Mesendoderm (in vitro differentiated cells): ENCODE data around the gene SRR.
A peak's percentile ranks its signal among the peaks of the same experiment; 100 is the strongest.

Experiments
- DNase-seq: peaks from one replicate; pipeline ENCODE4 v3.0.0; 2013
- H2AK5ac ChIP-seq: 2 replicates; pipeline ENCODE4 v1.6.1; 2013; ENCODE audit warnings: low read length, inconsistent platforms
- H2BK120ac ChIP-seq: 2 replicates; pipeline ENCODE4 v1.6.1; 2013; ENCODE audit warnings: low read depth, mild to moderate bottlenecking, low read length, moderate library complexity, mixed read lengths
- H2BK15ac ChIP-seq: replicated peaks from 2 replicates; pipeline ENCODE4 v1.6.1; 2013; ENCODE audit warnings: low read depth, mild to moderate bottlenecking, moderate library complexity
- H2BK5ac ChIP-seq: 2 replicates; pipeline ENCODE4 v1.6.1; 2013; ENCODE audit warnings: low read length, inconsistent platforms
- H3K18ac ChIP-seq: 2 replicates; pipeline ENCODE4 v1.6.1; 2013; ENCODE audit warnings: mild to moderate bottlenecking, low read length, mixed read lengths
- H3K23ac ChIP-seq: one replicate; pipeline ENCODE4 v1.6.1; 2013; ENCODE audit warnings: low read length
- H3K27ac ChIP-seq: 2 replicates; pipeline ENCODE4 v1.5.1; 2013; ENCODE audit warnings: low read depth, mild to moderate bottlenecking, inconsistent platforms, low read length, moderate library complexity
- H3K27me3 ChIP-seq: 2 replicates; pipeline ENCODE4 v1.6.1; 2013; ENCODE audit warnings: low read length, control low read depth, mild to moderate bottlenecking, inconsistent platforms; ENCODE audit not compliant: insufficient read depth, poor library complexity
- H3K36me3 ChIP-seq: 2 replicates; pipeline ENCODE4 v1.6.1; 2013; ENCODE audit warnings: low read length, inconsistent platforms; ENCODE audit not compliant: control insufficient read depth, insufficient read depth
- H3K4ac ChIP-seq: one replicate; pipeline ENCODE4 v1.6.1; 2013; ENCODE audit warnings: low read depth, mild to moderate bottlenecking, low read length, moderate library complexity
- H3K4me1 ChIP-seq: 2 replicates; pipeline ENCODE4 v1.6.1; 2013; ENCODE audit warnings: low read depth, low read length, inconsistent platforms; ENCODE audit not compliant: control insufficient read depth
- H3K4me2 ChIP-seq: 2 replicates; pipeline ENCODE4 v1.6.1; 2013; ENCODE audit warnings: low read length
- H3K4me3 ChIP-seq: 2 replicates; pipeline ENCODE4 v1.5.1; 2013; ENCODE audit warnings: mild to moderate bottlenecking, low read length
- H3K56ac ChIP-seq: one replicate; pipeline ENCODE4 v1.6.1; 2013; ENCODE audit warnings: low read length
- H3K79me1 ChIP-seq: 2 replicates; pipeline ENCODE4 v1.6.1; 2013; ENCODE audit warnings: low read length, inconsistent platforms
- H3K79me2 ChIP-seq: 2 replicates; pipeline ENCODE4 v1.6.1; 2013; ENCODE audit warnings: mild to moderate bottlenecking, low read length; ENCODE audit not compliant: control insufficient read depth, insufficient read depth
- H3K9ac ChIP-seq: 2 replicates; pipeline ENCODE4 v1.6.1; 2013; ENCODE audit warnings: low read length, inconsistent platforms
- H4K5ac ChIP-seq: one replicate; pipeline ENCODE4 v1.6.1; 2013; ENCODE audit warnings: low read length
- H4K8ac ChIP-seq: one replicate; pipeline ENCODE4 v1.6.1; 2013; ENCODE audit warnings: low read depth, mild to moderate bottlenecking, control low read depth, low read length, moderate library complexity
- WGBS: extraction: QIAGEN DNeasy Blood & Tissue Kit; methylation state at CpG from one replicate; pipeline ENCODE4 v1.1.7; 2013; ENCODE audit warnings: low lambda C conversion rate, missing lambda C conversion rate; ENCODE audit not compliant: insufficient coverage; ENCODE audit errors: extremely low coverage; 5-methylcytosine and 5-hydroxymethylcytosine counted together

Gene SRR

GRCh38 chr17:2368359-2368758, 64.6 kb downstream of the SRR start:
- no peak for DNase-seq

GRCh38 chr17:2369039-2369438, 65.3 kb downstream of the SRR start:
- H2BK15ac ChIP-seq: no peak overlapping the region
- no peak overlapping the region for H4K8ac ChIP-seq
- H3K27ac ChIP-seq: no peak overlapping the region
- H3K27me3 ChIP-seq: no peaks in the 10 kb centered on the region
- H3K4ac ChIP-seq: no peak overlapping the region
- no peaks in the 10 kb centered on the region for H3K4me1 ChIP-seq
- no peak overlapping the region for H3K56ac ChIP-seq
- H3K36me3 ChIP-seq: no peaks in the 10 kb centered on the region
- no peak overlapping the region for H2BK5ac ChIP-seq
- no peak overlapping the region for H3K18ac ChIP-seq
- no peak for DNase-seq
- no peak overlapping the region for H3K4me3 ChIP-seq
- H3K79me2 ChIP-seq: no peaks in the 10 kb centered on the region
- no CpG with 5 or more reads among the region's 5 CpGs for WGBS
- no peak overlapping the region for H3K9ac ChIP-seq
- no peak overlapping the region for H3K4me2 ChIP-seq
- H2BK120ac ChIP-seq: no peak overlapping the region
- no peak overlapping the region for H2AK5ac ChIP-seq
- H3K23ac ChIP-seq: no peak overlapping the region
- H4K5ac ChIP-seq: no peak overlapping the region
- no peaks in the 10 kb centered on the region for H3K79me1 ChIP-seq

More at GRCh38 chr17:2368359-2368758, 64.6 kb downstream of the SRR start:
- WGBS: no CpG with 5 or more reads among the region's 8 CpGs
- no peaks in the 10 kb centered on the region for H3K4me1 ChIP-seq
- no peak overlapping the region for H3K9ac ChIP-seq
- H3K18ac ChIP-seq: no peak overlapping the region
- no peak overlapping the region for H3K4ac ChIP-seq
- no peak overlapping the region for H3K4me2 ChIP-seq
- no peak overlapping the region for H2BK120ac ChIP-seq
- H3K79me1 ChIP-seq: no peaks in the 10 kb centered on the region
- H3K56ac ChIP-seq: no peak overlapping the region
- no peak overlapping the region for H4K5ac ChIP-seq
- H3K27ac ChIP-seq: no peak overlapping the region
- no peak overlapping the region for H3K23ac ChIP-seq
- H3K4me3 ChIP-seq: no peak overlapping the region
- H3K27me3 ChIP-seq: no peaks in the 10 kb centered on the region
- H3K79me2 ChIP-seq: no peaks in the 10 kb centered on the region
- no peaks in the 10 kb centered on the region for H3K36me3 ChIP-seq
- no peak overlapping the region for H2BK15ac ChIP-seq
- no peak overlapping the region for H4K8ac ChIP-seq
- H2BK5ac ChIP-seq: no peak overlapping the region
- H2AK5ac ChIP-seq: no peak overlapping the region

- H3K36me3 ChIP-seq: no peaks in the 10 kb centered on the region
- no peak overlapping the region for H3K9ac ChIP-seq
- H2BK120ac ChIP-seq: no peak overlapping the region
- H2AK5ac ChIP-seq: no peak overlapping the region
- WGBS: no CpG with 5 or more reads among the region's 20 CpGs
- no peak overlapping the region for H4K8ac ChIP-seq
- no peak overlapping the region for H2BK15ac ChIP-seq
- H3K18ac ChIP-seq: no peak overlapping the region
- H3K79me2 ChIP-seq: no peaks in the 10 kb centered on the region
- no peak overlapping the region for H3K4me2 ChIP-seq
- no peak overlapping the region for H3K27ac ChIP-seq
- no peaks in the 10 kb centered on the region for H3K27me3 ChIP-seq
- H4K5ac ChIP-seq: no peak overlapping the region
- peak; percentile 66 for DNase-seq
- no peak overlapping the region for H3K23ac ChIP-seq
- H3K4ac ChIP-seq: no peak overlapping the region
- H3K56ac ChIP-seq: peak overlapping the region; percentile 59
- no peak overlapping the region for H2BK5ac ChIP-seq
- no peaks in the 10 kb centered on the region for H3K4me1 ChIP-seq
- no peak overlapping the region for H3K4me3 ChIP-seq
- no peaks in the 10 kb centered on the region for H3K79me1 ChIP-seq
Observed at GRCh38 chr17:2369551-2370210, 65.9 kb downstream of the SRR start.

- Histone ChIP-seq H3K4me2 (no peak overlapping the region), H3K79me1 (no peaks in the 10 kb centered on the region), H3K9ac (no peak overlapping the region), H3K4me1 (no peaks in the 10 kb centered on the region), H3K36me3 (no peaks in the 10 kb centered on the region), H2BK120ac (no peak overlapping the region), H4K5ac (no peak overlapping the region), H3K79me2 (no peaks in the 10 kb centered on the region), H3K18ac (no peak overlapping the region), H3K27ac (no peak overlapping the region), H3K56ac (peak overlapping the region; percentile 62), H2AK5ac (no peak overlapping the region), H3K23ac (peak overlapping the region; percentile 37), H3K4ac (no peak overlapping the region), H2BK5ac (no peak overlapping the region), H4K8ac (no peak overlapping the region), H3K27me3 (no peaks in the 10 kb centered on the region), H3K4me3 (no peak overlapping the region), H2BK15ac (no peak overlapping the region)
- DNase-seq: no peak
- no CpG with 5 or more reads among the region's 11 CpGs for WGBS
Observed at GRCh38 chr17:2370211-2370589, 66.5 kb downstream of the SRR start.

GRCh38 chr17:2371183-2372130, 67.7 kb downstream of the SRR start:
- Histone ChIP-seq H3K36me3 (no peaks in the 10 kb centered on the region), H3K4me3 (no peak overlapping the region), H3K79me2 (no peaks in the 10 kb centered on the region), H3K56ac (no peak overlapping the region), H4K8ac (no peak overlapping the region), H3K18ac (no peak overlapping the region), H3K27ac (no peak overlapping the region), H3K79me1 (no peaks in the 10 kb centered on the region), H3K27me3 (no peaks in the 10 kb centered on the region), H3K4ac (no peak overlapping the region), H3K4me1 (no peaks in the 10 kb centered on the region), H3K23ac (no peak overlapping the region), H3K9ac (no peak overlapping the region), H2BK15ac (no peak overlapping the region), H2AK5ac (no peak overlapping the region), H4K5ac (no peak overlapping the region), H3K4me2 (no peak overlapping the region), H2BK5ac (no peak overlapping the region), H2BK120ac (no peak overlapping the region)
- WGBS: no CpG with 5 or more reads among the region's 30 CpGs
- no peak for DNase-seq
